NCI-H146 (cell line): ENCODE data around the gene NXPE3.
A peak's percentile ranks its signal among the peaks of the same experiment; 100 is the strongest.
"Not testable (repeated sequence)": the region's sequence is repeated elsewhere in the genome, so short reads cannot be mapped to it uniquely, and the experiment has no call there.

Experiments used
- DNase-seq: peaks from one replicate; lab custom pipeline; 2025; lab: John Stamatoyannopoulos, UW

NXPE3 gene

DNA sequence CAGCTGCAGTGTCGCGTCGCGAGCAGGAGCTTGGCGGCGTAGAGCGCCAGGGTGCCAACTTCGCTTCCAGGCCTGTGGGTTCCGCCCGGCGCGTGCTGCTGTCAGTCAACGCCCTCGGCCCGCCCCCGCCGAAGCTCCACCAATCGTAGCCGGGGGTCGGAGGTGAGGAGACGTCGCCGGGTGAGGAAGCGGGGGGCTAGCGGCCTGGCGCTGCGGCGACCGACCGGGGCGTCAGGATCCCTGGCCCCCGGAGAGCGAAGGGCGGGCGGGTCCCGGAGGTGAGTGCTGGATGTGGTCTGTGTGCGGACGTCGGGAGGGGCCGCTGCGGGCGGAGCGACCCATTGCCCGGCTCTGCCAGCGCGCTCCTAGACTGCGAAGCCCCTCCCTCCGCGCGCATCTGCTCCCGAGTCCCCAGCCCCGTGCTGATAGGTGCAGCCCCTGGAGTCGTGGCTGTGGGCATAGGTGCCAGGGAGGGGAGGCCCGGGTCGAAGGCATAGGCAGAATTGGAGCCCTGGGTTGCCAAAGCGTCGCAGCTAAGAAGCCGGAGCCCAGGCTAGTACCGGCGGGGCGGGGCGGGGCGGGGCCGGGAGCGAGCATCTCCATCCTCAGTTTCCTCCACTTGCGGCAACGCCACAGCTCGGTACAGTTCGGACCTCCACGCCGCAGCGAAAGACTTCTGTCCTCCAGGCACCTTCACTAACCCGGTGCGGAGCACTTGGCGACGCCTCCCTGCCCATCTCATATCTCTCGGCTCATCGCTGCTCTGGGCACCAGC is at the start of gene NXPE3:
Gene NXPE3 (plus strand): TSS at position 165 of the 775 bp plus-strand sequence. CDS start 6,386 bp downstream, outside the sequence.
- DNase-seq, result peak; percentile 86

DNA sequence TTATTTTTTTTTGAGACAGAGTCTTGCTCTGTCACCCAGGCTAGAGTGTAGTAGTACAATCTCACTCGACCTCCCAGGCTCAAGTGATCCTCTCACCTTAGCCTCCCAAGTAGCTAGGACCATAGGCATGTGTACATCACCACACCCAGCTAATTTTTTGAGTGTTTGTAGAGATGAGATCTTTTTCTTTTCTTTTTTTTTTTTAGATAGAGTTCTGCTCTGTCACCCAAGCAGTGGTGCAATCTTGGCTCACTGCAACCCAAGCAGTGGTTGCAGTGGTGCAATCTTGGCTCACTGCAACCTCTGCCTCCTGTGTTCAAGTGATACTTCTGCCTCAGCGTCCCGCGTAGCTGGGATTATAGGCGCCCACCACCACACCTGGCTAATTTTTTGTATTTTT is 49.4 kb upstream of the NXPE3 start:
- DNase-seq, result no peak

DNA sequence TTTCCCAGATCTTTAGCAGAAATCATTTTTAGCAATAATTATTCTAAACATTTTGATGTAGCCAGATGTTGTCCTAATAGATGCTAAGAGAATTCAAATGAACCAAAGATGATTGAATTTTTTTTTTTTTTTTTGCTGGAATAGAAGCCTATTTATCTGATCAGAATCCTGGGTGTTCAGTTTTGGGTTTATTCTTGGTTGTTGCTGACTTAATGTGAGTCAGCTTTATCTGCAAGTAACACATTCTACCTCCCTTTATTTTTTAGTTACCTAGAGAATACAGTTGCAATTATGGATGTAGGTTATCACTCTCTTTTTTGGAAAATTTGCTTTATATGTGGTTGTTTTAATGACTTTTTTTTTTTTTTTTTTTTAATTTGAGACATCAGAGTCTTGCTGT is 48.2 kb upstream of the NXPE3 start:
- DNase-seq, result no peak

DNA sequence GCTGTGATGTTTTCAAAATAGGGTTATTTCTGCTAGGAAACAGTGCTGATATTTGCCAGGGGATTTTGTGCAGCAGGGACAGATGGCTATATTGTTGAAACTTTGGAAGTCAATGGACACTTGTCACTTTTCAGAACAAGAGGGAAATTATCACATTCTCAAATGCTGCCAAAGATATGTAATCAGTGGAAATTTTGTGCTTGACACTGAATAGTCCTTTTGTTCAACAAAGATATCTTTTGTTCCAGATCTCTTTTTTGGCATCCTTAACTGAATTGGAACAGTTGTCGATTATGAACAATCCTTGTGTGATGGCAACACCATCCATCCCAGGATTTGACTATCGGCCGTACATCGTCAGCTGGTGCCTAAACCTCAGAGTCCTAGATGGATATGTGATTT is 46.8 kb upstream of the NXPE3 start:
- no peak for DNase-seq

DNA sequence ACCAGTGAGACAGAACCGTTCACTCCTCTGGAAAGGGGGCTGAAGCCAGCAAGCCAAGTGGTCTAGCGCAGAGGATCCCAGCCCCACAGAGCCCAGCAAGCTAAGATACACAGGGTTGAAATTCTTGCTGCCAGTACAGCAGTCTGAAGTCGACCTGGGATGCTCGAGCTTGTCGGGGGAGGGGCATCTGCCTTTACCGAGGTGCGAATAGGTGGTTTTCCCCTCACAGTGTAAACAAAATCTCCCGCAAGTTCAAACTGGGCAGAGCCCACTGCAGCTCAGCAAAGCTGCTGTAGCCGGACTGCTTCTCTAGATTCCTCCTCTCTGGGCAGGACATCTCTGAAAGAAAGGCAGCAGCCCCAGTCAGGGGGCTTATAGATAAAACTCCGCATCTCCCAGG is 43.2 kb upstream of the NXPE3 start:
- DNase-seq, result no peak

DNA sequence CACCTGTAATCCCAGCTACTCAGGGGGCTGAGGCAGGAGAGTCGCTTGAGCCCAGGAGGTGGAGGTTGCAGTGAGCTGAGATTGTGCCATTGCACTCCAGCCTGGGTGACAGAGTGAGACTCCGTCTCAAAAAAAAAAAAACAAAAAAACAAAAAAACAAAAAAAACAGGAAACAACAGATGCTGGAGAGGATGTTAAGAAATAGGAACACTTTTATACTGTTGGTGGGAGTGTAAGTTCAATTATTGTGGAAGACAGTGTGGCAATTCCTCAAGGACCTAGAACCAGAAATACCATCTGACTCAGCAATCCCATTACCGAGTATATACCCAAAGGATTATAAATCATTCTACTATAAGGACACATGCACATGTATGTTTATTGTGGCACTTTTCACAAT is 37.1 kb upstream of the NXPE3 start:
- not testable (repeated sequence) for DNase-seq

DNA sequence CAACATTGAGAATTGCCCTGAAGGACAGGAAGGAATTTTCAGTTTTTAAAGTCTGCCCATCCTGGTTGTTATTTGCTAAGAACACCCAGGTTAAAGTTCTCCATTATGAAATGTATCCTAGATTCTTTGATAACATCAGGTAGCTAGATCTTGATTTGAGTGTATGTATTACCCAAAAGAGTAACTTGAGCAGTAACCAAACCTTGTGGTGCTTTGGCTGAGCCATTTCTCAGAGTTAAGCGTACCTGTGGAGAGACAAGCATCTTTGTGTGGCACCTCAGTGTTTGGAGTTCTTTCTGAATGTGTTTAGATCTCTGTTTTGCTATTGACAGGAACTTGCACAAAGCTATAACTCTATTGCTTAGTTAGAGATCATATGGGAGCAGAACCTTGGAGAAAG is 34.2 kb upstream of the NXPE3 start:
- DNase-seq, result no peak

DNA sequence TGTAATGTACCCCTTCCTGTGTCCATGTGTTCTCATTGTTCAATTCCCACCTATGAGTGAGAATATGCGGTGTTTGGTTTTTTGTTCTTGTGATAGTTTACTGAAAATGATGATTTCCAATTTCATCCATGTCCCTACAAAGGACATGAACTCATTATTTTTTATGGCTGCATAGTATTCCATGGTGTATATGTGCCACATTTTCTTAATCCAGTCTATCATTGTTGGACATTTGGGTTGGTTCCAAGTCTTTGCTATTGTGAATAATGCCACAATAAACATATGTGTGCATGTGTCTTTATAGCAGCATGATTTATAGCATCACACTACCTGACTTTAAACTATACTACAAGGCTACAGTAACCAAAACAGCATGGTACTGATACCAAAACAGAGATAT is 33.1 kb upstream of the NXPE3 start:
- not testable (repeated sequence) for DNase-seq

DNA sequence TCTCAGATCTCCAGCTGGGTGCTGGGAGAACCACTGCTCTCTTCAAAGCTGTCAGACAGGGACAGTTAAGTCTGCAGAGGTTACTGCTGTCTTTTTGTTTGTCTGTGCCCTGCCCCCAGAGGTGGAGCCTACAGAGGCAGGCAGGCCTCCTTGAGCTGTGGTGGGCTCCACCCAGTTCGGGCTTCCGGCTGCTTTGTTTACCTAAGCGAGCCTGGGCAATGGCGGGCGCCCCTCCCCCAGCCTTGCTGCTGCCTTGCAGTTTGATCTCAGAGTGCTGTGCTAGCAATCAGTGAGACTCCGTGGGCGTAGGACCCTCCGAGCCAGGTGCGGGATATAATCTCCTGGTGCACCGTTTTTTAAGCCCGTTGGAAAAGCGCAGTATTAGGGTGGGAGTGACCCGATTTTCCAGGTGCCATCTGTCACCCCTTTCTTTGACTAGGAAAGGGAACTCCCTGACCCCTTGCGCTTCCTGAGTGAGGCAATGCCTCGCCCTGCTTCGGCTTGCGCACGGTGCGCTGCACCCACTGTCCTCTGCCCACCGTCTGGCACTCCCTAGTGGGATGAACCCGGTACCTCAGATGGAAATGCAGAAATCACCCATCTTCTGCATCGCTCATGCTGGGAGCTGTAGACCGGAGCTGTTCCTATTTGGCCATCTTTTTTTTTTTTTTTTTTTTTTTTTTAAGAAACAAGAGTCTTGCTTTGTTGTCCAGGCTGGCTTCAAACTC is 25.5 kb upstream of the NXPE3 start:
- not testable (repeated sequence) for DNase-seq

DNA sequence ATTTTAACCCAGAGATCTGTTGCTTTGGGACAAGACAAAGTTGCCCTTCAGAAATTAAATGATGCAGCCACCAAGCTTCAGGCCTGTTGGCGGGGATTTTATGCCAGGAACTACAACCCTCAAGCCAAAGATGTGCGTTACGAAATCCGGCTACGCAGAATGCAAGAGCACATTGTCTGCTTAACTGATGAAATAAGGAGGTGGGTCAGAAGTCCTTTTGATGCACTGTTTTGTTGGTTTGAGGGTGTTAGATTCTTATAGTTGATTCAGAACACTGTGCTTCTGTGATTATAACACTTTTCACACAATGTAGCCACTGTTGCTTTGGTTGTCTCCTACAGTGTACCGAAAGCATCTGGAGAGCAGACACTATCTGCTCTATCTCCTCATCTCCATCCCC is 20.8 kb upstream of the NXPE3 start:
- no peak for DNase-seq

DNA sequence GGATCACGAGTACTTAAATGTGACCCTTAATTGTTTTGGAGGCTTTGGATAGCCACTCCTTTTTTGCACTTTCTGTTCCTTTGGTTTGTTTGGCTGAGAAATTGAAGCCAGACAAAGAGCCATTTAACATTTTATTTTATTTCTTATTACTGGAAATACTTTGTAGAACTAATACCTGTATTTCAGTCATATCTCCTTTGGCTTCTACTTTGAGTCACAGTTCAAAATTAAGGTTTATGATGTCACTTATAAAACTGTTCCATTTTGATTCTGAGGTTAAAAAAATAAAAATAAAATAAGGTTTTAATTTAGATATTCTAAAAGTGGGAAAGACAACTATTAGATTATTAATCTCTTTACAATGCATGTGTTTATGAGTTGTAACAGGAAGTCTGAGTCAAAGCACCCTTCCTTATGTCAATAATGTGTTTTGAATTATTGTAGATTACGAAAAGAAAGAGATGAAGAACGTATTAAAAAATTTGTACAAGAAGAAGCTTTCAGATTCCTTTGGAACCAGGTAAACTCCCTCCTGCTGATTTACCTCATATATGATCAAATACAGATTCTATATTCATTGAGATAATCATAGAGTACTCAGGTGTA is 16.9 kb upstream of the NXPE3 start:
- DNase-seq, result no peak

DNA sequence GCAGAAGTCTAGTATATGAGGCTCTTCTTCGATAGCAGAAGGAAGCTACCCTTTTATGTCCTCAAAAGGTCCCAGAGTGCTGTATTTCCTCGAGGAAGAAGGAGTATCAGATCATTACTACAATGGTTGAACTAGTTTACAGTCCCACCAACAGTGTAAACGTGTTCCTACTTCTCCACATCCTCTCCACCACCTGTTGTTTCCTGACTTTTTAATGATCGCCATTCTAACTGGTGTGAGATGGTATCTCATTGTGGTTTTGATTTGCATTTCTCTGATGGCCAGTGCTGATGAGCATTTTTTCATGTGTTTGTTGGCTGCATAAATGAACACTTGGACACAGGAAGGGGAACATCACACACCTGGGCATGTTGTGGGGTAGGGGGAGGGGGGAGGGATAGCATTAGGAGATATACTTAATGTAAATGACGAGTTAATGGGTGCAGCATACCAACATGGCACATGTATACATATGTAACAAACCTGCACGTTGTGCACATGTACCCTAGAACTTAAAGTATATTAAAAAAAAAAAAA is 1.2 kb upstream of the NXPE3 start:
- not testable (repeated sequence) for DNase-seq

DNA sequence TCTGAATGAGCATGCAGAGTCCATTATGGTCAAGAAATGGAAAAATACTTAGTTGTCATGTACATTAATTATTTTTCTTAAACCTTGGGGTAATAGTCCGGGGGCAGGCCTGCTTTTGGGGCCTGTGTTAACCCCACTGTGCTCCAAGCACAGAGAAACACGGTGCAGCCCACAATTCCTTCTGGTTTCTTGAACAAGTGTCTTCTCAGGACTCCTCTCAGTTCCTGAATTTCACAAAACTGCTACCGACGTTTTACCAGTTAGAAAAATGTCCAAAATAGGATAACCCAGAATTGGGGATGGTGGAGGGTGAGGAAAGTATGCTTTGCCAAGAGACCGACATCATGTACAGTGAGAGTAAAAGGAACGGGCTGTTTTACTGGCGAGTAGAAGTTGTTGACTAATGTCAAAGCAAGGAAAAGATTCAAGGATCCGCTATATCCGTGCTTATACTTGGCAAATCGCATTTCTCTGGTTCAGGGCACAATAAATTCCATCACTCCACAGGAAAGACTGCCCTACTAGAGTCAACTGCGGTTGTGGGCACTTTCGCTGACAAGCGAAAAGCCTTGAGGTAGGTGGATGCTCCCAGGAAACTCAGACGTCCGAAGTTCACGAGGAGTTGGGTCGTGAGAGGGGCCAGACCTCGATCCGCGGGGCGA is 495 bp upstream of the NXPE3 start:
- no peak for DNase-seq

DNA sequence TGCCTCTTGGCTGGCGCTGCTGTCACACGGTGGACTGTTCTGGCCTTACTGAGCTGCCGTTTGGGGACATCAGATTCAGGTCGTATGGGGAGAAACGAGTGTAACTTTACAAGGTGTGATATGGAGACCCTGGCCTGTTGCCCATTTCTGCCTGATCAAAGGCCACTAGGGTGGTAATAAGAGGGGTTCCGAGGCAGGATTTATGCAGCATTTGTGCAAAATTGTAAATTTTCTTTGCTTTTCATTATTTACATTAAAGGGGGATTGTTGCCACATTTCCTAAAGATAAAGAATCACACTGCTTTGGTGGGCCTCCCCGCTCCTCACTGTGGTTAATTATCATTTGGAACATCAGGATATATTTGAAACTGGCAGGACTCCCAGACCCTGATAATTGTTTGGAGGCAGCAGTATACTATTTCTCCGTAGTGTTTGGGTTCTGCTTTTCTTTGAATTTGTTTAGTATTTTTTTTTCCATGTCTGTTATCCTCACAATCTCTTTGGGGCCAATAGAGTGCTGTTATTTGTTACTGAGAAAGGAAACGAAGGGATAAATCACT is 891 bp downstream of the NXPE3 start:
- DNase-seq, result no peak

DNA sequence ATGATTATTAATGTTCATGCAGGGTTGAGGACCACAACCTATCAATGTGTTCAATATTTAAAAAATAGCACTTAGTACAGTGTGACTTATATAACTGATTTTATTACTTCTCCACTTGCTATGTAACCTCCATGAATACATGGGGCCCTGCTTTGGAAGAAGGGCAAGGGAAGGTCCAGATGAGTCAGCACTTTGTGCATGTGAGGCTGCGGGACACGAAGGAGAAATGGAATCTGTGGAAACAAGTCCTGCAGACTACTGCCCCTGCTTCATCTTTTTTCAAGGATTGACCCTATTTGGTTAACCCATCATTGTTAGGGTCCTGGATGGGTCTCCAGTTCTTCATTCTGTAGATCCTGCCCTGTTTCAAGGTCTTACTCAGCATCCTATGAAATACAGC is 1.6 kb downstream of the NXPE3 start:
- no peak for DNase-seq

DNA sequence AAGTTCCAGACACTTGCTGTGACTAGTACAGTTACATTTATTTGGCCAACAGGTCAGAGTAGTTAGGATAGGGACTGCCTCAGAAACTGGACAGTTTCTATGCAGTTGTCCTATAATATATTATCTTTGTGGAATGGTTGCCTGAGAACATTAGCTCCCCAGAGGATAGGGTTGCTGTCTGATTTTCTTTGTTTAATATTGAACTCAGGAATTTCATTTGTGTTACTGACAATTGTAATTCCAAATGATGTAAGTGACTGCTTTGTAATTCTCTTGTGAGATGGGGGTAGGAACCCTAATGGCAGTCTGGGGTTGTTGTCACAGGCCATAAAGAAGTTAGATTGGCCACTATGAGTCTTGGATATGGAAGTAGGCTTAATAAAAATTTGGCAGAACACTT is 2.2 kb downstream of the NXPE3 start:
- DNase-seq, result no peak

DNA sequence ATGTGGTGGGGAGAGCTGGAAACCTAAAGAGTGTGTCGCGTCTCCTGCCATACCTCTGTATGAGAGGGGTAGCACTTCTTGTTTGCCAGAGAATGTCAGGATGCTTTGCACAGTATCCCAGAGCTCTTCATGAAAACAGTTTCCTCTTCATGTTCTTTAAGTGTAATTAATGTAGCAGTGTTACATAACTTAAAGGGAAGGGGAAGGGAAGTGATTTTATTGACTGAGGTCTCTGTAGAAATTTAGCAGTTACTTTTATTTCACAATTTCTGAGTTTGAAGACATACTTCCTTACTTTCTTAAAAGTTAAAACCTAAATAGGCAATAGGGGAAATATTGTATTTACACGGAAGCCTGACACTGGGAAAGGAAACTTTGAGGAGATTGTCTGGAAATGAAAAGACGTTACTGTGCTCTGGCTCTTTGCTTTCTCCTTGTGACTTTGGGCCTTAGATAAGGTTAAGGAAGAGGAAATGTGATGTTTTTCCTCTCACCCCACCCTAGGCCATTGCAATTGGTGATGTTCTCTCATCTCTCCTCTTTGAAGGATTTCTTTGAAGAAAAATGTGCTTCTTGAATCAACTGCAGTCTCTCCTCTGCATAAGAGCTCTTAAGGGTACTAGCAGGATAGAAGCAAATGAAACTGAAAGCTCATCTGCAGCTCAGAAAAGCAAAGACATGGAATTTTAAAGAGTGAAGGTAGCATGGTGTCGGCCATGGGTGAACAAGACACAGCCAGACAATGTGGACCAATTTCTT is 6.0 kb downstream of the NXPE3 start:
- no peak for DNase-seq

DNA sequence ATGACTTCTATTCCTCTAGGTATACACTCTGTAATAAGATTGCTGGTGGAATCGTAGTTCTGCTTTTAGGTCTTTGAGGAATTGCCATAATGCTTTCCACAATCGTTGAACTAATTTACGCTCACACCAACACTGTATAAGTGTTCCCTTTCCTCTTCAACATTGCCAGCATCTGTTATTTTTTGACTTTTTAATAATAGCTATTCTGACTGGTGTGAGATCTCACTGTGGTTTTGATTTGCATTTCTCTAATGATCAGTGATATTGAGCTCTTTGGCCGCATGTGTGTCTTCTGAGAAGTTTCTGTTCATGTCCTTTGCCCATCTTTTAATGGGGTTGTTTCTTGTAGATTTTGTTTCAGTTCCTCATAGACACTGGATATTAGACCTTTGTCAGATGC is 12.8 kb downstream of the NXPE3 start:
- no peak for DNase-seq

DNA sequence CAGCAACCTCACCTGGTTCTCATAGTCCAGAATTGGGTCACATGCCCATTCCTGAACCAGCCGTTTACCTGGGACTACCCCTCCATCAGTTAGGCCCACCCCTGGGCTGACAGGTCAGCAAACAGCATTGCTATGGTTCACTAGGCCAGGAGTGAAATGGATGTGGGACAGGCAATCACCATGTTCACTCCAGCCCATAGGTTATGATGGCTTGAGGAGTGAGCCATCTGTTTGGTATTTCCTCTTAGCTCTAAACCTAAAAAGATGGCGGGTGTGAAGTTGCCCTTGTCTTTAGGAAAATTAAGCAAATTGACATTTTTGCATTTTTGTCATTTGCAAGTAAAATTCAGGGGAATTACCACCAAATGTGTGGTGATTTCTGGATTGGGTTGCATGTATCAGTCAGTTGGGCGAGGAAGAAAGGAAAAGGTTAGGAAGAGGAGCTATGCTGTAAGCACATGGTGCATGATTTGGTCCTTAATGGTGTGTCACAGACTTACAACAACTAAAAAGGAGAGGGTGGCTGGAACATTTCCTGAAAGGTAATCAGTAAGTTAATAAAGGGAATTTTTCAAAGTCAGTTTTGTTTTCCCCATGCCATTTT is 17.2 kb downstream of the NXPE3 start:
- DNase-seq, result no peak

DNA sequence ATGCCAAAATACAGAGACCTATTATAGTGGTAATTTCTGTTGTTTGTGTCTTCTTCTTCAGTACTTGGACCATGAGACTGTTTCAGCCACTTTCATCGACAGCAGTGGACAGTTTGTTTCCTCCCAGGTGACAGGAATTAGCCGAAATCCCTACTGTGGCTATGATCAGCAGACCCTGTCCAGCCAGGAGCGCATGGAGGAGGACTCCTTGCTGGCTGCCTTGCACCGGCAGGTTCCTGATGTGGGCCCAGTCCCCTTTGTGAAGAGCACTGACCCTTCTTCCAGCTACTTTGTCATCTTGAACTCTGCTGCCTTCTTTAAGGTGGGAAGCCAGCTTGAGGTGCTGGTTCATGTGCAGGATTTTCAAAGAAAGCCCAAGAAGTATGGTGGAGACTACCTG is 22.2 kb downstream of the NXPE3 start:
- no peak for DNase-seq

DNA sequence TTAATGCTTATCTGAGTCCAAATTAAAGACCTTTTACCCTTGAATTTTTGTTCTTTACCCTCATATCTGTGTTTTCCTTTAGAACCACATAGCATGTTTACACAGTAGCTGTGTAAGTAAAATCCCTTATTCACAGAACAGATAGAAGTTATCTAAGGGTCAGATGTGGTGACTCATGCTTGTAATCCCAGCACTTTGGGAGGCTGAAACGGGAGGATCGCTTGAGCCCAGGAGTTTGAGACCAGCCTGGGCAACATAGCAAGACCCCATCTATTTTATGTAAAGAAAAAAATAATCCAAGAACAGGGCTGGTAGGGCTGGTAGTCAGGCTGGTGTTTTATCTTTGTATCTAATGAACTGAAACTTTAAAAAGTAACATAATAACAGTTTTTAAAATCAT is 23.2 kb downstream of the NXPE3 start:
- no peak for DNase-seq
